Measurements from ENCODE around the gene GGNBP2. TPM values are rescaled to one million over a fixed set of nuclear protein-coding genes. Genes with fewer than 3 reads are reported as not detected.

Gene GGNBP2
- polyA plus RNA-seq, 1 of the 3 experiments (the other 2 are of a cell fraction): 79.3 TPM

GRCh38 chr17:36496018-36496789, 48.5 kb upstream of the GGNBP2 start:
- H3K9me3 ChIP-seq: no peaks in the 10 kb centered on the region

More at GRCh38 chr17:36496018-36496789, 48.5 kb upstream of the GGNBP2 start:
- POLR2A ChIA-PET: interaction anchor here (0.7 kb wide), 1 partner anchor 14 kb away, joined by 3 read pairs; no protein-coding TSS in a partner anchor
- no peak overlapping the region for H3K4me2 ChIP-seq
- peaks cover 18% of the 10 kb centered on the region for H3K79me2 ChIP-seq (ENCODE audit: insufficient read depth)
- H3K9me2 ChIP-seq: no peaks in the 10 kb centered on the region
- H4K20me1 ChIP-seq (ENCODE audit: insufficient read depth): peaks cover 3% of the 10 kb centered on the region; the same call in 1 of the 2 replicates
- TF ChIP-seq IRF3 (IDR thresholded peaks at IDR 0.05; ENCODE audit: low read depth, low read length) (no peak), NFIC (IDR thresholded peaks at IDR 0.05; ENCODE audit: borderline replicate concordance) (no peak), SIN3A (IDR thresholded peaks at IDR 0.05; ENCODE audit: borderline replicate concordance, low read depth, low read length) (no peak), SMC3 (IDR thresholded peaks at IDR 0.05; ENCODE audit: low read depth, low read length) (no peak), ZBTB33 (IDR thresholded peaks at IDR 0.05; ENCODE audit: borderline replicate concordance, low read depth) (no peak), MXI1 (IDR thresholded peaks at IDR 0.05; ENCODE audit: low read depth, low read length) (no peak), EP300 (IDR thresholded peaks at IDR 0.05; ENCODE audit: borderline replicate concordance in 1 of 2, low read depth in 1 of 2, low read length in 1 of 2) (no peak), GABPA (IDR thresholded peaks at IDR 0.05; ENCODE audit: low read depth) (no peak), ELF1 (IDR thresholded peaks at IDR 0.05) (no peak), USF2 (IDR thresholded peaks at IDR 0.05; ENCODE audit: borderline replicate concordance, low read depth, low read length) (no peak), USF1 (IDR thresholded peaks at IDR 0.05; ENCODE audit: borderline replicate concordance, low read depth) (no peak), POLR2AphosphoS5 (IDR thresholded peaks at IDR 0.05; ENCODE audit: low read depth, low read length) (no peak; the same call in 1 of the 2 replicates), CHD2 (IDR thresholded peaks at IDR 0.05; ENCODE audit: low read length, partially characterized antibody) (no peak), CTCF (IDR thresholded peaks at IDR 0.05) (no peak), MAX (IDR thresholded peaks at IDR 0.05; ENCODE audit: low read depth) (no peak), RFX5 (IDR thresholded peaks at IDR 0.05; ENCODE audit: low read length) (no peak)
- H3K9ac ChIP-seq: no peak overlapping the region
- no peak overlapping the region for H3K4me3 ChIP-seq (ENCODE audit: low read depth in 2 of 2, low read length in 1 of 2)
- CTCF ChIA-PET: interaction anchor here (1.5 to 4.4 kb wide), 2 partner anchors 13 kb away, joined by 13 to 22 read pairs; no protein-coding TSS in a partner anchor
- H3K27ac ChIP-seq (ENCODE audit: low read depth in 2 of 2, low read length in 1 of 2): no peak overlapping the region; a peak in 1 of 4 replicates
- H3K4me1 ChIP-seq (ENCODE audit: control insufficient read depth in 1 of 2, insufficient read depth in 2 of 2, low read depth in 1 of 2, low read length in 1 of 2): peaks cover 0 to 22% of the 10 kb centered on the region in 2 experiments; a peak in 1 of 4 replicates
- H2AFZ ChIP-seq (ENCODE audit: low read depth): no peak overlapping the region
- 94% methylated on average over 4 of the region's 9 CpGs for WGBS (ENCODE audit: low lambda C conversion rate)
- no peak for DNase-seq
- H3F3A ChIP-seq (replicated peaks; ENCODE audit: insufficient read depth): no peaks in the 10 kb centered on the region
- no peaks in the 10 kb centered on the region for H3K27me3 ChIP-seq (ENCODE audit: insufficient read depth)
- peaks cover 46 to 65% of the 10 kb centered on the region in 2 experiments for H3K36me3 ChIP-seq (replicated peaks in 1 of 2; ENCODE audit: control insufficient read depth in 1 of 2, insufficient read depth in 2 of 2, low read length in 1 of 2)
